Esophagus squamous epithelium (tissue), 5 donors: Measurements from ENCODE around the gene OGFOD3. TPM values are rescaled to one million over a fixed set of nuclear protein-coding genes. Genes with fewer than 3 reads are reported as not detected.
A peak's percentile ranks its signal among the peaks of the same experiment; 100 is the strongest.

Experiments
- DNase-seq: peaks from one replicate; lab custom pipeline; 2025; lab: John Stamatoyannopoulos, UW
- H3K27ac ChIP-seq, 4 donors: fragments of 200-600 bp; sonication (generic); one replicate each; pipeline ENCODE4 v1.5.1; 2016 to 2019; ENCODE audit warnings: mild to moderate bottlenecking in 1 of 4
- H3K27me3 ChIP-seq, 4 donors: fragments of 200-600 bp; sonication (generic); 1 replicate in 3 of 4; 2 replicates in 1 of 4; pipeline versions ENCODE4 v1.5.1 to v1.6.0; 2017 to 2021; ENCODE audit warnings: antibody characterized with exemption in 1 of 4
- H3K36me3 ChIP-seq, 3 donors: fragments of 200-600 bp; sonication (generic); one replicate each; pipeline ENCODE4 v1.5.1; 2016 to 2019
- H3K4me1 ChIP-seq, 3 donors: fragments of 200-600 bp; sonication (generic); one replicate each; pipeline ENCODE4 v1.5.1; 2017 to 2019
- H3K4me3 ChIP-seq, 4 donors: fragments of 200-600 bp; sonication (generic); 1 replicate in 3 of 4; 2 replicates in 1 of 4; pipeline ENCODE4 v1.5.1; 2016 to 2019; ENCODE audit warnings: mild to moderate bottlenecking in 2 of 4, moderate library complexity in 1 of 4
- H3K9me3 ChIP-seq, 3 donors: fragments of 200-600 bp; sonication (generic); one replicate each; pipeline ENCODE4 v1.5.1; 2016 to 2019
- CTCF ChIP-seq, 6 experiments: fragments of 450-650 bp in 4 of 6; fragments of 200-600 bp in 2 of 6; sonication (generic) in 2 of 6; IDR thresholded peaks; one replicate each; pipeline ENCODE4 v1.5.1; 2016 to 2019; ENCODE audit warnings: antibody characterized with exemption in 6 of 6, mild to moderate bottlenecking in 4 of 6, moderate library complexity in 4 of 6
- POLR2A ChIP-seq, 4 donors: fragments of 450-650 bp; IDR thresholded peaks; one replicate each; pipeline ENCODE4 v1.6.1; 2017; ENCODE audit warnings: antibody characterized with exemption in 4 of 4, mild to moderate bottlenecking in 4 of 4, moderate library complexity in 3 of 4
- WGBS, 2 donors: methylation state at CpG; one replicate each; pipeline ENCODE4 v1.1.5; 2018; 5-methylcytosine and 5-hydroxymethylcytosine counted together
- intact Hi-C: fragments of 100-400 bp; cut with DNase I; formaldehyde crosslinking; loops from one replicate; pipeline ENCODE4 v1.15.0; 2022
- total RNA-seq, 4 donors: library from RNA; depleted of rRNA; stranded (reverse); fragments of >200 nt; gene quantifications; one replicate each; pipeline ENCODE4 v1.1.0, GENCODE V29; 2016
- donor health status: DM: yes; HTN: yes; CAD: no.

The OGFOD3 gene
- total RNA-seq, 4 donors from 2014 or later = 11.9 to 26.7 (median 19.4) TPM

- no peaks in the 10 kb centered on the region for H3K9me3 ChIP-seq
- WGBS, 2 donors = 0% methylated on average over 1 of the region's 13 CpGs; no CpG with 5 or more reads in 1 of the 2 donors
- H3K4me3 ChIP-seq = no peak overlapping the region
- peaks cover 6 to 64% (median 21%) of the 10 kb centered on the region in 3 donors for H3K36me3 ChIP-seq
- H3K27me3 ChIP-seq = no peaks in the 10 kb centered on the region
- TF ChIP-seq POLR2A (IDR thresholded peaks at IDR 0.05) (no peak), CTCF (IDR thresholded peaks at IDR 0.05) (no peak)
- no peak for DNase-seq
- peaks cover 23 to 84% (median 35%) of the 10 kb centered on the region in 3 donors for H3K4me1 ChIP-seq
- H3K27ac ChIP-seq = peak overlapping the region in 2 of 4 donors; percentile 18
- intact Hi-C loops = no loop called here
These were observed 27.2 kb upstream of the OGFOD3 start for GRCh38 chr17:82445542-82445941.

DNA sequence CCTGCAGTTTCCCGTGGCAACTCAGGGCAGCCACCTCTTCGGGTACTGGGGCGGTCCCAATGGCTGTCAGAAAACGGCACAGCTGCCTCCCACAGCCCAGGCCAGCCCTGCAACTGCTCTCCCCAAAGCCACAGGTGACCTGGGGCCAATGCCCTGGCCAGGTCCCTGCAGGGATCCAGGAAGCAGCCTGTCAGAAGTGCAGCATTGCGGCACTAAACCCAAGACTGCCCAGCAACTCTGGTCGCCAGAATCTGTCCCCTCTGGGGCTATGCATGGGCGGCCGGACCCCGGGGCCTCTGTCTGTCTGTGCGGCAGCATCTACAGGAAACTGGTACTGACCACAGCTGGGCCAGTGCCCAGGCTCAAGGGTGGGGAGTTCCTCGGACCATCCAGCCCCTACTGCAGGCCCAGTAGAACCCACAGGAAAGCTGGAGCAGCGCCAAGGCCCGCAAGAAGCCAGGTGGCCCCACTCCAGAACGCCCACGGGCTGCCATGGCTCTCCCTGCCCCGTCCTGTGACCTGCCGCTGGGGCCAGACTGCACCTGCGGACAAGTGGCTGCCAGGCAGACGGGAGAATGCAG, 26.6 kb upstream of the OGFOD3 start:
- H3K27me3 ChIP-seq = no peaks in the 10 kb centered on the region
- peaks cover 23 to 86% (median 34%) of the 10 kb centered on the region in 3 donors for H3K4me1 ChIP-seq
- TF ChIP-seq CTCF (IDR thresholded peaks at IDR 0.05) (no peak), POLR2A (IDR thresholded peaks at IDR 0.05) (no peak)
- intact Hi-C loops = no loop called here
- peak overlapping the region in 2 of 4 donors; percentile 18 for H3K27ac ChIP-seq
- no CpG with 5 or more reads among the region's 19 CpGs for WGBS, 2 donors
- H3K4me3 ChIP-seq = no peak overlapping the region
- peaks cover 6 to 64% (median 21%) of the 10 kb centered on the region in 3 donors for H3K36me3 ChIP-seq
- H3K9me3 ChIP-seq = no peaks in the 10 kb centered on the region
- DNase-seq = no peak

DNA sequence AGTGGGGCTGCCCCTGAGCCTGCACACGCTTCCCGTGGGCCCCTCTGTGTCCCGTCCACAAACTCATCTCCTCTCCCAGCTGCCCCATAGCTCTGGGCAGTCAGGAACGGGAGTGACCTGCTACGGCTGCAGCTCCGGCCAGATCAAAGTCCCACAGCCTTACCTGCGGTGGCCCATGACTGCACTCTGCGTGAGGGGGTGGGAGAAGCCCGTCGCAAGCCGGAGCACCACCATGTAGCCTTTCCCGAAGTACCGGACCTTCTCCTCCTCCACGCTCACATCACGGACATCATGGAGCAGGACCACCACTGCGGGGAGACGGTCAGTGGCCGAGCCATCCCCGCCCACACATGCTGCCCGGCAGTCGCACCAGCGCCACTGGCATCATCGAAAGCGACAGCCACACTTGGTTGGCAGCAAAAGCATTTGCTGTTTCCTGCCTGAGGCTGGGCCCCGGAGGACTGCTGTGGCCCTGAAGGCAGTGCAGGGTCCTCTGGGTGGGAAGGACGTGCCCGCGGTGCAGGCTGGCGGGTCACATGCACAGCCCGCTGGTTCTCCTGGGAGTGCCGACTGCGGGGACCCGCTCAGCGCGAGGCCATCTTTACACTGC, 26.0 kb upstream of the OGFOD3 start:
- H3K9me3 ChIP-seq = no peaks in the 10 kb centered on the region
- no peak for DNase-seq
- intact Hi-C loops = no loop called here
- peaks cover 6 to 71% (median 21%) of the 10 kb centered on the region in 3 donors for H3K36me3 ChIP-seq
- no peak for TF ChIP-seq POLR2A (IDR thresholded peaks at IDR 0.05)
- TF ChIP-seq CTCF (IDR thresholded peaks at IDR 0.05) = no peak
- no peaks in the 10 kb centered on the region for H3K27me3 ChIP-seq
- peak overlapping the region in 1 of 4 donors; percentile 18 for H3K27ac ChIP-seq
- 80% methylated on average over 10 to 18 of the region's 35 CpGs for WGBS, 2 donors
- peaks cover 16 to 84% (median 28%) of the 10 kb centered on the region in 3 donors for H3K4me1 ChIP-seq
- no peak overlapping the region for H3K4me3 ChIP-seq

DNA sequence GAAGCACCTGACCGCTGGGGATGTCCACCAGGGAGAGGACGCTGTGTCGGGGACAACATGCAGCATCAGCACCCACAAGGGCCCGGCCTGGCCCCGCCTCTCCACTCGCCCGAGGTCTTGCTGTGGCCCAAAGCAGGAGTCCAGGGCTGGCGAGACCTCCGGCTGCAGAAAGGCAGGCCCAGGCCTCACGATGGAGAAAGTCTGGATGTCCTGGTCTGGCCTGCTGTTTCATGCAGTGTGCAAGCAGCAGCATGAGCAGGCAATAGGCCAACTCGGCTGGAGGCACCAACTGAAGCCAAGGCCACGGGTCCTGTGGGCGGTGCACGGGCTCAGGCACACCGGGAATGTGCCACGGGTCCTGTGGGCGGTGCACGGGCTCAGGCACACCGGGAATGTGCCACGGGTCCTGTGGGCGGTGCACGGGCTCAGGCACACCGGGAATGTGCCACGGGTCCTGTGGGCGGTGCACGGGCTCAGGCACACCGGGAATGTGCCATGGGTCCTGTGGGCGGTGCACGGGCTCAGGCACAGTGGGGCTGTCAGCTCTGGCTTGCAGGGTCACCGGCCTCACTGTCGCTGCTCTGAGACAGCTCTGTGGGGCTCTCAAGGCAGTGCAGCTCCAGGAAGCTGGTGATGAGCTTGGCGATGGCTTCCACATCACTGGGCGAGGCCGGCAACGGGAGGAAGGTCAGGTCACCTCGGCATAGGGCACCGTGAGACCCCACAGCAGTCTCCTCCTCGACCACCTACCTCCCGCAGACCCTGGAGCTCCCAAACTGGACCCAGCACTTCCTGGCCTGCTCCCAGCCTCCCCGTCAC, 25.3 kb upstream of the OGFOD3 start:
- TF ChIP-seq POLR2A (IDR thresholded peaks at IDR 0.05) (no peak), CTCF (IDR thresholded peaks at IDR 0.05) (no peak)
- Histone ChIP-seq H3K4me3 (no peak overlapping the region), H3K27me3 (no peaks in the 10 kb centered on the region), H3K36me3 (peaks cover 6 to 78% (median 21%) of the 10 kb centered on the region in 3 donors), H3K4me1 (peaks cover 10 to 76% (median 28%) of the 10 kb centered on the region in 3 donors), H3K27ac (no peak overlapping the region), H3K9me3 (no peaks in the 10 kb centered on the region)
- intact Hi-C loops = no loop called here
- no peak for DNase-seq
- WGBS, 2 donors = 51 to 80% methylated on average over 1 to 14 of the region's 40 CpGs
